ENCODE data around the gene RRP8.
A peak's percentile ranks its signal among the peaks of the same experiment; 100 is the strongest.

The RRP8 gene

GRCh38 chr11:6632116-6633073 is 29.0 kb upstream of the RRP8 start:
- DNase-seq = no peak

- no peak for DNase-seq
Measured at GRCh38 chr11:6631361-6631890, 28.0 kb upstream of the RRP8 start.

DNA sequence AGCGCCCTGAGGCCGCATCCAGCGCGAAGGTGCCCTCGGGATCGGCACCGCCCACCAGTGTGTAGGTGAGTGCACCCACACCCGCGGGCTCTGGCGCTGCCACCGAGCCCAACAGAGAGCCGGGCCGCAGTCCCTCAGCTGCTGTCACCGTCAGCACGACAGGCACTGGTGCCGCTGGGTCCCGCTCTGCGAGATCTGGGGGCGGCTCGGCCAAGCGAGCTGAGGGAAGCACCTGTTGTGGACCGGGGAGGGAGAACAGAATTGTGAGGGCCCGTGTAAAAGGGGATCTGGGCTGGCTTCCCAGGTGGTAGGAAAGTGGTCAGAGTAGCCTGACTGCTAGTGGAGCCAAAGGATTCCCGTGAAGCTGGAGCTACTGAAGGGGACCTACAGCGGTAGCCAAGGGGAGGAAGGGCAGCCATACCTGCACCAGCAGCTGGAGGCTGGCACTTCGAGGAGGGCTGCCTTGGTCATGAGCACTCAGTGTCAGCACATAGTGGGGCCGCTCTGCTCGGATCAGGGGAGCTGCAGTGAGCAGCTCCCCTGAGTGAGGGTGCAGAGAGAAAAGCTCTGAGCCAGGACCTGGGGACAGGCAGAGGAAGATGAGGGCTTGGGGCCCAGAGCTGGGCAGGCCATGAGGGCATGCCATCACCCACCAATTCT is 27.3 kb upstream of the RRP8 start:
- no peak for DNase-seq

DNA sequence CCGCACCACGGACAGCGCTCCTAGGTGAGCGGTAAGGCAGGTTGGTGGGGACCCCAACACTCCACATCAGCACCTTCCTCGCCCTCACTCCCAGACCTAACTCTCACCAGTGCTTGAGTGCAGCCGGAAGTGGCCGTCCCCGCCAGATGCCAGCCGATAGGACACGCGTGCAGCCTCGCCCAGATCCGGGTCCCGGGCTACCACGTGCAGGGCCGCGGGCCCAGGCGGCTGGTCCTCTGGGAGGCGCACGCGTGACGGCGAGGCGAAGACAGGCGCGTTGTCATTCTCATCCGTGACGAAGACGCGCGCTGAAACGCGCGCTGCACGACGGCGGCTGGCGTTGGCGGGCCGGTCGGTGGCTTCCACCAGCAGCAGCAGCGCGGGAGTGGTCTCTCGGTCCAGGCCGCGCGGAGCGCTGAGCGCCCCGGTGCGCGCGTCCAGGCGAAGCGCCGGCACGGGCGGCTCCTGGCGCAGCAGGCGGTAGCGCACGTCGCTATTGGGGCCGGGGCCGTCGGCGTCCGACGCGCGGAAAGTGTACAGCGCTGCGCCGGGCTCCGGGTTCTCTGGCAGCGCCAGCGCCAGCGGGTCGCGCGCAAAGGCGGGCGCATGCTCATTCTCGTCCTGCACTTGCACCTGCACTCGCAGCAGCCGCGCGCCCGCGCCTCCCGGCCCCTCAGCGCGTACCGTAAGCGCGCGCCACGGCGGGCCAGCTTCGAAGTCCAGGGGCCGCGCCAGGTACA is 26.6 kb upstream of the RRP8 start:
- no peak for DNase-seq

DNA sequence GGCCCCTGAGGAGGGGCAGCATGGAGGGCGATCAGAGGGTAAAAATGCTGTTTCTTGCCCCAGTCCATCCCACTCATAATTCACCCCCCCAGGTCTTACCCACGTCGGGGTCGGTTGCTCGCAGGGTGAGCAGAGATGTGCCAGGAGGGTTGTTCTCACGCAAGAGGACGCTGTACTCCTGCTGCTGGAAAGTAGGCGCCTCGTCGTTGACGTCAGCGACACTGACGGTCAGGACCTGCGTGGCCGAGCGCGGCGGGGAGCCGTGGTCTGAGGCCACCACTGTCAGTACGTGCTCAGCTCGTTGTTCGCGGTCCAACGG is 26.1 kb upstream of the RRP8 start:
- no peak for DNase-seq

DNA sequence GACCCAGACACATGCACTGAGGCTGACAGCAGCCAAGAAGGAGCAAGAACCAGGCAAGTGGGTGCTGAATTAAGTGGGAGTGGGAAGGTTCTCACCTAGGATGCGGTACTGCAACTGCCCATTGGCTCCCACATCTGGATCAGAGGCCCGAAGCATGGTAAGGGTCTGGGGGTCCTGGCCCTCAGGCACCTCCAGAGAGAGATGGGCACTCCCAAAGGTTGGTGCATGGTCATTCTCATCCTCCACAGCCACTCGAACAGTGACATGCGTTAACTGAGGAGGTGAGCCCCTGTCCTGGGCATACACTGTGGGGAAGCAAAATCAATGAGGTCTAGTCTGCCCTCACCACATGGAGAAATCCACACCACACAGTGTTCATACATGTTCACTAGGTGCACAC is 25.1 kb upstream of the RRP8 start:
- DNase-seq = no peak

- no peak for DNase-seq
Measured at GRCh38 chr11:6627762-6628241, 24.4 kb upstream of the RRP8 start.

DNA sequence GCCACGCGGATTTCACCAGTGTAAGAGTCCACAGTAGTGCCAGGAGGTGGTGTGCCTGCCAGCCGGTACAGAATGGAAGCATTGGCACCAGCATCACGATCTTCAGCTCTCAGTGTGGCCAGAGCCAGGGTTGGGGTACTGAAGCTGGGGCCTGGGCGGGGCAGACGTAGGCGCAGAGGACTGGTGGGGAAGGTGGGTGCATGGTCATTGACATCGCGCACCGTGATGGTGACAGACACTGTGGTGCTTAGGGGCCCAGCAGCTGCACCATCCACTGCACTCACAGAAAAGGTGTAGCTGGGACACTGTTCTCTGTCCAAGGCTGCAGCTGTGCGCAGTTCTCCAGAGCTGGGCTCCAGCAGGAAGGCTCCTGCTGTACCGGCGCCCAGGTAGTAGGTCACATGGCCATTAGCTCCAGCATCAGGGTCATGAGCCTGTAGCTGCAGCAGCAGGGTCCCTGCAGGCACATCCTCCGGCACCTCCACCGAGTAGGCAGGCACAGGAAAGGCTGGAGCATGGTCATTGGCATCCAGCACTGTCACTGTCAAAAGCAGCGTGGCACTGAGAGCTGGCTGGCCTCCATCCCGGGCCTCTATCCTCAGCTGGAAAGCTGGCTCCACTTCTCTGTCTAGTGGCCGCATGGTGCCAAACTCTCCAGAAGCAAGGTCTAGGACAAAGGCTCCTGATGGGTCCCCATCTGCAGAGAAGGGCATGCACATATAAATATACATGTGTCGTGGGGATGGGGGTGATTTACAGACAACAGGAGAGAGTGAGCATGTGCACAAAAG is 23.8 kb upstream of the RRP8 start:
- no peak for DNase-seq

- no peak for DNase-seq
Measured at GRCh38 chr11:6625832-6626420, 22.5 kb upstream of the RRP8 start.

- DNase-seq = no peak
Measured at GRCh38 chr11:6625156-6625831, 21.9 kb upstream of the RRP8 start.

GRCh38 chr11:6623391-6624363 is 20.3 kb upstream of the RRP8 start:
- no peak for DNase-seq

DNA sequence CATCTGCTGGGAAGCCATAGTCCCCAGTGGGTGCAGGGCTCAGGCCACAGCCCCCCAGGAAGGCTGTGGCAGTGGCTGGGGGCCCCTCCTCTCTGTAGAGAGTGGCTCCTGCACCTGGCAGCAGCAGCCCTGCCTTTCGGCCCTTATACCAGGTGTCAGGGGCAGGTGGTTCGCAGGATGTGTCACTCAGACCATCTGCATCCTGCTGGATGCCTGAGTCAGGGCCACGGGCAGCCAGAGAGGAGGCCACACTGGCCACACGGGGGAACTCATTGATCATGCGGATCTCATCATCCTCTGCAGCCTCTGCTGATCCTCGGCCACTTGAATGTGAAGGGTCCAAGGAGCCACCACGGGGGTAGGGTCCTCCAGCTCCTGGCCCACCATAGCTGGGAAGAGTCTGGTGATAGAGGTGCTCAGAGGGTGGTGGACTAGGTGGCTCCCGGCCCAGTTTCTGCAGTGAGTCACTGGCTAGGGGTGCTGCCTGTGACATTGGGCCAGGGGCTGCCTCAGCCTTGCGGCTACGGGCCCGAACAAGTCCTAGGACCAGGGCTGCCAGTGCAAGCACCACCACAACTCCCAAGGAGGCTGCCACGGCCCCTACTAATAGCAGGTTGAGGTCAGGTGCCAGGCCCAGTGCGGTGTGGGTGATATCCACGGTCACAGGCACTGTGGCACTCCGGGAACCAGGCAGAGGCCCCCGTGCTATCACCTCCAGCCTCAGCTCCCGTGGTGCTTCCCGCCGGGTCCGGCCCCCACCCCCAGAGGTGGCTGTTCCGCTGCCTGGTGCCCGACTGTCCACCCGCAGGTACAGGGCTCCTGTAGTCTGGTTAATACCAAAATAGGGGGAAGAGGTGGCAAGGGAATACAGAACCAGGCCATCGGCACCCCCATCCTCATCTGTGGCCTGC is 19.1 kb upstream of the RRP8 start:
- DNase-seq = no peak

GRCh38 chr11:6621711-6622211 is 18.3 kb upstream of the RRP8 start:
- DNase-seq = no peak

DNA sequence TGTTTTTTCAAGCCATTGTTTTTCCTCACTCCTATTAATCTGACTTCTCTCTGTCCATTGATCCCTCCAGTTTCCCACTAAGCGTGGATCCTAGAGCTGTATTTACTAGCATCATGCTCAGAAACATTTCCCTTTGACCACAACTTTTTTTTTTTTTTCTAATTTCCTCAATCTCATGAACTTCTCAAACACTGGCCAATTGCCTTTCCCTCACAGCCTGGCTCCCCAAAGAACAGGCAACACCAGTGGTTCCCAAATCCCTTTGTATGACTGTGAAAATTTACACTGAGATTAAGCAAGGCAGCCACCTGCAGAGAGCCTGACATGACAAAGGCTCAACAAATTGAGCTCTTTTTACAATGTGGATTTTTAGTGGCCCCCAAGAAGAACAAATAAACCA is 17.2 kb upstream of the RRP8 start:
- no peak for DNase-seq

DNA sequence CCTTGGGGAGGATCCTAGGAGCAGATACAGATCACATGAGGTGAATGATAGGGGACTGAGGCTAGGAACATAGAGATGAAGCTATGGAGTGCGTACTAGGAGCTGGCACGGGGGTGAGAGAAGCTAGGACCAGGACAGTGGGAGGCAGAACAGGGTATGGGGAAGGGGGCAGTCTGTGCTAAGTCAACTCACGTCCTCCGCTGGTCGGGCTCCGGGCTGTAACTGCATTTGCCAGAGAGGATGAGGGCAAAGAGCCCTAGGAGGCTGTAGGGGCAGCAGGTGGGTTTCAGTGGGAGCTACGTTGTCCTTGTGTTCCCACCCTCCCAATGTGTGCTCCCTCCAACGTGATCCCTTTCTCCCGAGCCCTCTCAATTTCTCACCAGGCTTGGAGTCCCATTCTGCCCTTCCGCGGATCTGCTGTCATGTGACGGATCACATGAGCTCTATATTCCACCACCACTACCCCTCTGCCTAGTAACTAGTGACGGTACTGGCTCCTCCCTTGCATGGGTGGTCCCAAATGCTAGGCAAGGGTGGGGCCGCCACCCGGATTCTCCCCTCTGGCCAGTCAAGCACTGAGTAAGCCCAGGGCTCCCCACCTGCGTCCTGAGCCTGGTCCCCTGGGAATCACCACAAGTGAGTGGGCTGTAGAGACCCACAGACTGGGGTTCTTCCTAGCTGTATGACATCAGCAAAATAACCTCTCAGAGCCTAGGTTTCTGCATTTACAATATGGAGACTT is 15.8 kb upstream of the RRP8 start, which contains the start of gene TPP1:
Gene TPP1, minus strand, starts transcription at position 419 of the 742 bp plus-strand sequence. Its CDS starts 22 bp downstream, at position 397.
- DNase-seq = peak; percentile 96

DNA sequence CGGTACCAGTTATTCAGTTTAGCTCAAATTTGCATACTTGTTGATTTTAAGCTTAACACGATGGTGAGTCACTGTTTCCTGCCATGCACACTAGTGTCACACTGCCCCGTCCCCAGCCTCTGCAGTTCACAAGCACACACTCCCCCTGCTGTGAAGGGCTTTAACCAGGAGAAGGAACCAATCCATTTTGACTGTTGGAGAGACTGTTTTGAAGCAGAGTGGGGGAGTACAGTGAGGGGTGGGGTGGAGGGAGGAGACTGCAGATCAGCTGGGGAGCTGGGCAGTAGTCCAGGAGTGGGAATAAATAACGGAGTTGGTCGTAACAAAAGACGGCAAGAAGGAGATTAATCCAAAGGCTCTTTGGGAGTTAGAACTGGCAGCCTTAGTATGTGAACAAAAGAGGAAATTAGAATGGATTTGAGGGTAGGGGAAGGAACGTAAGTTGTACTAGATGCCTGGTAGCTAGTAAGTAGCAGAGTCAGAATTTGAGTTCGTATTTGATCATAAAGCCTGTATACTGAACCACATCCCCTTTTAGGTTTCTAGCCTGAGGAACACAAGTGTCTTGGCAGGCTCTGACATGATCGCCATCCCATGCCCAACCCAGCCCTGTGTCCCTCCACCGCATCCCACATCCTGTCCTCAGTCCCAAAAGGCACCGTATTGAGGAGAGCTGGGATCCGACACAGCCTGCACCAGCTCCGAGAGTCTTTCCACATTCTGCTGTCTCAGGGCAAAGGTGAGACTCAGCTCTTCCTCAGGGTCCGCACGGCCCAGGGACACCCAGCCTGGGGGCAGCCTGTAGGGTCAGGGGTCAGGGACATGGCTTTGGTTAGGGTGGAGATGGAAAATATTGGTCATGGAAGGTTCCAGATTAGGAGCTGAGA is 14.9 kb upstream of the RRP8 start:
- DNase-seq = peak; percentile 65

GRCh38 chr11:6617315-6617781 is 13.9 kb upstream of the RRP8 start:
- DNase-seq = no peak
